Measurements from ENCODE around the gene DNMT3B.

DNA sequence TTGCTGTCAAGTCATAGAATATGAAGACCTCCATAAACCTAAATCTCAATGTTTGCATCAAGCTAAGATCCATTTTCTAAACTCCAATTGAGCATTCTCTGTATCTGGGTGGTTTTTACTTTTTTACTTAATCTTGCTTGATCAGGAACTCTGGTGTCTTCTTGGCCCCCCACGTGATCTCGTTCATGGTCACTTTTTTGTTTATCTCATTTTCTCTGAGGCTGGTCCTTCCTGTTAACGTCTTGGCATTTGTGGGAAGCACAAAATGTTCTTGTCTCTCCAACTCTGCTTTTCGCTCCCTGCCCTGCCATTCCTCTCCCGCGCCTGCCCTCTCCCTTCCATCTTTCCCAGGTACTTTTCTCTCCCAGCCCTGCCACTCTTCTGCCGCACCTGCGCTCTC, 43.5 kb downstream of the DNMT3B start:
- TF ChIP-seq, protein P1, sequence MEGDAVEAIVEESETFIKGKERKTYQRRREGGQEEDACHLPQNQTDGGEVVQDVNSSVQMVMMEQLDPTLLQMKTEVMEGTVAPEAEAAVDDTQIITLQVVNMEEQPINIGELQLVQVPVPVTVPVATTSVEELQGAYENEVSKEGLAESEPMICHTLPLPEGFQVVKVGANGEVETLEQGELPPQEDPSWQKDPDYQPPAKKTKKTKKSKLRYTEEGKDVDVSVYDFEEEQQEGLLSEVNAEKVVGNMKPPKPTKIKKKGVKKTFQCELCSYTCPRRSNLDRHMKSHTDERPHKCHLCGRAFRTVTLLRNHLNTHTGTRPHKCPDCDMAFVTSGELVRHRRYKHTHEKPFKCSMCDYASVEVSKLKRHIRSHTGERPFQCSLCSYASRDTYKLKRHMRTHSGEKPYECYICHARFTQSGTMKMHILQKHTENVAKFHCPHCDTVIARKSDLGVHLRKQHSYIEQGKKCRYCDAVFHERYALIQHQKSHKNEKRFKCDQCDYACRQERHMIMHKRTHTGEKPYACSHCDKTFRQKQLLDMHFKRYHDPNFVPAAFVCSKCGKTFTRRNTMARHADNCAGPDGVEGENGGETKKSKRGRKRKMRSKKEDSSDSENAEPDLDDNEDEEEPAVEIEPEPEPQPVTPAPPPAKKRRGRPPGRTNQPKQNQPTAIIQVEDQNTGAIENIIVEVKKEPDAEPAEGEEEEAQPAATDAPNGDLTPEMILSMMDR (IDR thresholded peaks at IDR 0.05) = no peak
- TF ChIP-seq POLR2A (IDR thresholded peaks at IDR 0.05) = no peak

Measured in uterus (tissue), 2 donors.